Kidney tubule cell (primary cell): ENCODE data around the gene CCDC85C.

Experiments
- DNase-seq: peaks from one replicate; pipeline ENCODE4 v3.0.0-alpha.2; 2018; ENCODE audit warnings: low spot score

The CCDC85C gene

GRCh38 chr14:99473458-99473857 is 130.5 kb downstream of the CCDC85C start:
- no peak for DNase-seq

- peak; percentile 35 for DNase-seq
Measured at GRCh38 chr14:99472937-99473336, 131.1 kb downstream of the CCDC85C start.

GRCh38 chr14:99471731-99472130 is 132.3 kb downstream of the CCDC85C start:
- no peak for DNase-seq

GRCh38 chr14:99468836-99469592 is 135.0 kb downstream of the CCDC85C start:
- no peak for DNase-seq

DNA sequence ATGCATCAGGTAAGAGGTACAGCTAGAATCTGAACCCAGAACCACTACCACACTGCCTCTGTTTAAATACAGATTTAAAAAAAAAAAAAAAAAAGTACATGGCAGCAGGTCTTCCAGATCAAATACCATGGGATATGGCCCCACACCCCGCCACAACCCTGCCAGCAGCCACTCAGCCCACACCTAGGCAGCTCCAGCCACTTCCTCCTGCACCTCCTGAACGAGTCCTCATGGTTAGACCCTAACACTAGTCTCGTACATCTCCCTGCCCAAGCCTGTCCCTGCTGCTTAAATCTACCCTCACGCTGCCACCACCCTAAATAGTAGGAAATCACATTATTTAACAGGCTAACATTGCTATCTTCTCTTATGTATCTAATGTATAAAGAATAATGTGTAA is 135.9 kb downstream of the CCDC85C start:
- DNase-seq, result no peak

DNA sequence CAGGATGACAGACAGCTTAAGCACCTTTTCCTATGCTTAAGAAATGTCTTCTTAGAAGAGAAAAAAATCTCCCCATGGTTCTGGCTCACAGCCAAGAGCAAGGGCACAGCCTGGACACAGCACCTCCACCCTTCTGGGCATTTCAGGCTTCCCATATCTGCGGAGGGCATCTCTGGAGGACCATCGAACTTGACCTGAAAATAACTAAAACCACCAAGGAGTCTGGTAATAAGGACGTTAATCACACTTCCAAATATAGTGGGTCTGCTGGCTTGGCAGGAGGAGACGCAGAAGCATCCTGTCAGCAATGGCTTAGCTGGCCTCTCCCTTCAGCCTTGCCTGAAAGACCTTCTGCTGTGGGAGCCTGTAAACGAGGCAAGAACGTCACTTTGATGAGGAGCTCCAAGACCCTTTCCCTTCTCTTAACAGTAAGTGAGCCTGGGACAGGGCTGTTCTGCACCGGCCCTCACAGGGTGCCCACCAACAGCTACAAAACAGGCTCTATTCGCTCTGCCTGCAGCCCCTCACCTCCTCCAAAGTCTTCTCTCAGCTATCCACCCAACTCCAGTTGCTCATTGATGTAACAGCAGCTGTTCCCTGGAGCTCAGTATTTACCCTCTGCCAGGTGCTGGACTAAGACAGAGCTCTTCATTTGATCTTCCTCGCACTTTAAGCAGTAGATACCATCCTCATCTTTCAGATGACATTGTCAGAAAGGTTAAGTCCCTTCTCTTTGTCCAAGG is 136.5 kb downstream of the CCDC85C start:
- DNase-seq, result no peak

- no peak for DNase-seq
Measured at GRCh38 chr14:99466758-99467157, 137.2 kb downstream of the CCDC85C start.

DNA sequence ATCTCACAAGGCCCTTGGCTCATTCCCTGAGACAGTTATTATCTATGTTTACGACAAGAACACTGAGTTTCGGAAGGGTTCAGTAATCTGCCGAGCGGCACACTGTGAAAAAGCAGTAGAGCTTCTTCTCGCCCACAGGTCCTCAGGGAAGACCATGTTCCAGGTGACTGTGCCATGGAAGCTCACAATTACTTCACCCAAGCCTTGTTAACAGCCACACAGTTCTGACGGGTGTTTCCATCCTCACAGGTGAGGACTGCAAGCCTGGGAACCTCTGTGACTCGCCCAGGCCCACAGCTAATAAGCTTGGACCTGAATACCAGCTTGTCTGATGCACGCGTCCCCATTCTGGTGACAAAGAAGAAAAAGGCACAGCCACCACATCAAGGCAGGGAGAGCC is 138.7 kb downstream of the CCDC85C start:
- no peak for DNase-seq

- DNase-seq, result no peak
Measured at GRCh38 chr14:99463974-99464373, 140.0 kb downstream of the CCDC85C start.

DNA sequence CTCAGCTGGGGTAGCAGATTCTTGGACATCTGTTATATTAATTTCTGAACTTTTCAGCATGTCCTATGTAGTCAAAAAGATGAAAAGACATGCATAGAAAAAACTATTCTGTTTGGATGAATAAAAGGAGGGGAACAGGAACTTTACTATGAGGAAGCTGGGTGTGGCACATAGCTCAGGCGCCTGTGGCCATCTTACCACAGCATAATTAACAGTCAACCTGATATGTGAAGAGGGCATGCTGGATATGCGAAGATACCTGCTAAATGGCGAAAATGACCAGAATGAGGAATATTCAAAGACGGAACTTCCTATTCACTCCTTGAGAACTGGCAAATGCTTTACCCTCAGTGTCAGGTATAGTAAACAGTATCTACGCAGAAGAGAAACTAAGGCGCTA is 141.8 kb downstream of the CCDC85C start:
- no peak for DNase-seq

- no peak for DNase-seq
Measured at GRCh38 chr14:99461411-99462085, 142.5 kb downstream of the CCDC85C start.

DNA sequence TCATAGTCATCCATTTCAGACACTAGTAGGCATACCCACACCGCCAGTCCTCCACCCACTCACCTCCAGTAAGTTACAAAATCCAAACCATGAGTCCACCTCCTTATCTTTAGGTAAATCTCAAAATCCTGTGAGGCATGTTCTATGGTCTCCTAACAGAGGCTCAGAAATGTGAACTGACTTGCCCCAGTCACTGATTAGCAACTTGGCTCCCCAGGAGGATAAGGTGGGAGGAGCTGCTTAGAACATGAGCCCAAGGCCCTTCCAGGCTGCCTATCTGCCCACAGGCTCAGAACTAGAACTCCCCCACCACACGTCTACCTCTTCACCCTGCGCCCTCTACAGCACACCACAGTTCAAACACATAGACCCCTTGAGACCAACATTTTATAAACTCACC is 143.2 kb downstream of the CCDC85C start:
- DNase-seq, result no peak

- no peak for DNase-seq
Measured at GRCh38 chr14:99459481-99460100, 144.4 kb downstream of the CCDC85C start.

GRCh38 chr14:99454246-99454645 is 149.8 kb downstream of the CCDC85C start:
- DNase-seq, result no peak

DNA sequence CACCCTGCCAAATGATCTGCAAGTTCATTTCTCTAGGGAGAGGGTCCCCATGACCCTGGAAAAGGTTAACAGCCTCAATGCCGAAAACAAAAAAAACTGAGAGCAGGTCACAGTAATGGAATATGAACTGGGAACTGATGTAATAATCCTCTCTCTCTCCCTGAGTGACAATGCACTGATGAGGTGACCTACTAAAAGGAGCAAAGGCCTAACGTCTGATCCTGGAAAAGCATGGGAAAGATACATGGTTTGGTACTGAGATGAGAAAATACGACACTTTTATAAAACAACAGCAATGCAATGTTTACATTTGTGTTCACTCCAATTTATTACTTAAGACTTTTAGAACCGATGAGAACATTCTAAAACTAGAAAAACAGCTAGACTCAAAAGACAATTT is 151.0 kb downstream of the CCDC85C start:
- DNase-seq, result no peak

DNA sequence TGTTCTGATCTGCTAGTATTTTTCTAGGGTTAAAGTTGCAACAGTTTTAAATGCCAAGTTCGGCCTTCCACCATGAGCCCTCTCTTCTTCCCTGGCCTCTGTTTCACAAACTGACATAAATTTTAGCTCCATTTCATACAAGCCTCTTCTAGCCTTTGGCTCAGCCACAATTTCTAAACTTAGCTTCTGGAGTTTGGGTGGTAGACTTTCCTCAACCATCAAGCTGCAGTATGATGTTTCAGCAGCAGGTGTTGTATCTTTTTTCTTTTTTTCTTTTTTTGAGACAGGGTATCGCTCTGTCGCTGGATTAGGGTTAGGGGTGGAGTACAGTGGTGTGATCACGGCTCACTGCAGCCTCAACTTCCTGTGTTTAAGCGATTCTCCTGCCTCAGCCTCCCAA is 152.8 kb downstream of the CCDC85C start:
- no peak for DNase-seq

DNA sequence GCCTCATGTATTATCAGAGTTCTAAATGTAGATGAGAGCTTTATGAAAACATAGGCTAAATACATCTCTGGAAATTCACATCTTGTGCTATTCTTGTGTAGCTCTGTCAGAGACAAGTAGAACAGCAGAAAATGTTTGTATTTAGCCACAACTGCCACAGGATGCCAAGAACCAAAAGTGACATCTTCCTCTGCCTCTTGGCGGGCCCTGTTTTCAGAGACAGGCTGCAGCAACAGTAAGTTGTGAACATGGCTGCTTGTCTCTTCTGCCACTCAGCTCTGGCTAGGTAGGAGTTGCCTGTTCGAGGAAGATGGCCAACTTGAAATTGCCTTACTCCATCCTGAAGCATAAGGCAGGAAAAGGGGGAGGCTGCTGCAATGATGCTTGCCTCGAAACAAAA is 153.7 kb downstream of the CCDC85C start:
- DNase-seq, result no peak
